Mucosa of rectum (tissue), 2 donors: Measurements from ENCODE around the gene CEP63.
"Not testable (repeated sequence)": the region's sequence is repeated elsewhere in the genome, so short reads cannot be mapped to it uniquely, and the experiment has no call there.

ENCODE experiments used
- H3K27ac ChIP-seq, 2 donors: one replicate each; pipeline ENCODE4 v1.7.0; 2013; ENCODE audit warnings: inconsistent platforms in 2 of 2, low read depth in 2 of 2, low read length in 2 of 2
- H3K27me3 ChIP-seq, 2 donors: one replicate each; pipeline ENCODE4 v1.7.0; 2013; ENCODE audit warnings: low read length in 2 of 2; ENCODE audit not compliant: control insufficient read depth in 2 of 2, insufficient read depth in 2 of 2
- H3K36me3 ChIP-seq, 2 donors: one replicate each; pipeline ENCODE4 v1.7.0; 2013; ENCODE audit warnings: low read length in 2 of 2; ENCODE audit not compliant: control insufficient read depth in 2 of 2, insufficient read depth in 2 of 2
- H3K4me1 ChIP-seq, 2 donors: one replicate each; pipeline ENCODE4 v1.7.0; 2013; ENCODE audit warnings: low read length in 2 of 2, mild to moderate bottlenecking in 1 of 2; ENCODE audit not compliant: control insufficient read depth in 2 of 2, insufficient read depth in 2 of 2
- H3K4me3 ChIP-seq, 2 donors: one replicate each; pipeline ENCODE4 v1.7.0; 2013; ENCODE audit warnings: low read length in 2 of 2
- H3K9ac ChIP-seq, 2 donors: one replicate each; pipeline ENCODE4 v1.7.0; 2013; ENCODE audit warnings: low read length in 2 of 2, low read depth in 1 of 2, mild to moderate bottlenecking in 1 of 2
- H3K9me3 ChIP-seq, 2 donors: one replicate each; pipeline ENCODE4 v1.7.0; 2013; ENCODE audit warnings: low read length in 2 of 2; ENCODE audit not compliant: control insufficient read depth in 2 of 2
- donor health status: healthy.
- donor health status: Normal muscosa, but diverticular disease.

Gene CEP63

GRCh38 chr3:134592806-134593205, 106.9 kb downstream of the CEP63 start:
- no peaks in the 10 kb centered on the region for H3K9me3 ChIP-seq
- H3K4me3 ChIP-seq, result no peak overlapping the region
- H3K9ac ChIP-seq, result no peak overlapping the region
- H3K36me3 ChIP-seq, result no peaks in the 10 kb centered on the region
- no peaks in the 10 kb centered on the region for H3K4me1 ChIP-seq
- no peak overlapping the region for H3K27ac ChIP-seq
- no peaks in the 10 kb centered on the region for H3K27me3 ChIP-seq

DNA sequence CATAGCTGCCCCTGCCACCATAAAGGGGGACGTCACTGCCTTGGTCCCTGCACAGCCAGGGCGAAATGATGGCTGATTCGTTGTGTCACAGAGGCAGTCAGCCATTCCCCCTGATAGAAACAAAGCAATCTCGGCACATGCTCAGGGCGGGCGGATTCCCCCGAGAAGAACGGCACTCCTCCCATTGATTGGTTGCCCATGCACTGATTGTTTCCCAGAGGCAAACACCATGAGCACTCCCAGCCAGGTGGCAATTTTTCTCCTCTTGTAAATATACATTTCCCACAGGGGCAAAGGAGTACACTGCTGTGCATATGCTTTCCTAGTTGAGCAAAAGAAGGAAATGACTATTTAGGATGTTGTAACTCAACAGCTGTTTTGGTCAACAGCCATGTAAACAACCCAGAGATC, 108.5 kb downstream of the CEP63 start:
- H3K27me3 ChIP-seq, result no peaks in the 10 kb centered on the region

GRCh38 chr3:134594986-134595385, 109.1 kb downstream of the CEP63 start:
- not testable (repeated sequence) for H3K4me1 ChIP-seq, H3K36me3 ChIP-seq, H3K27ac ChIP-seq, H3K9ac ChIP-seq, H3K4me3 ChIP-seq, H3K27me3 ChIP-seq, H3K9me3 ChIP-seq

More for the DNA sequence above, 108.5 kb downstream of the CEP63 start:
- Histone ChIP-seq H3K4me3 (no peak overlapping the region), H3K9ac (no peak overlapping the region), H3K36me3 (no peaks in the 10 kb centered on the region), H3K27ac (no peak overlapping the region), H3K4me1 (no peaks in the 10 kb centered on the region), H3K9me3 (no peaks in the 10 kb centered on the region)

GRCh38 chr3:134597390-134597970, 111.6 kb downstream of the CEP63 start:
- Histone ChIP-seq H3K9ac (no peak overlapping the region), H3K4me1 (peaks cover 0 to 3% of the 10 kb centered on the region in 2 donors), H3K27me3 (peaks cover 3 to 5% of the 10 kb centered on the region in 2 donors), H3K36me3 (no peaks in the 10 kb centered on the region), H3K27ac (no peak overlapping the region), H3K9me3 (no peaks in the 10 kb centered on the region), H3K4me3 (no peak overlapping the region)

DNA sequence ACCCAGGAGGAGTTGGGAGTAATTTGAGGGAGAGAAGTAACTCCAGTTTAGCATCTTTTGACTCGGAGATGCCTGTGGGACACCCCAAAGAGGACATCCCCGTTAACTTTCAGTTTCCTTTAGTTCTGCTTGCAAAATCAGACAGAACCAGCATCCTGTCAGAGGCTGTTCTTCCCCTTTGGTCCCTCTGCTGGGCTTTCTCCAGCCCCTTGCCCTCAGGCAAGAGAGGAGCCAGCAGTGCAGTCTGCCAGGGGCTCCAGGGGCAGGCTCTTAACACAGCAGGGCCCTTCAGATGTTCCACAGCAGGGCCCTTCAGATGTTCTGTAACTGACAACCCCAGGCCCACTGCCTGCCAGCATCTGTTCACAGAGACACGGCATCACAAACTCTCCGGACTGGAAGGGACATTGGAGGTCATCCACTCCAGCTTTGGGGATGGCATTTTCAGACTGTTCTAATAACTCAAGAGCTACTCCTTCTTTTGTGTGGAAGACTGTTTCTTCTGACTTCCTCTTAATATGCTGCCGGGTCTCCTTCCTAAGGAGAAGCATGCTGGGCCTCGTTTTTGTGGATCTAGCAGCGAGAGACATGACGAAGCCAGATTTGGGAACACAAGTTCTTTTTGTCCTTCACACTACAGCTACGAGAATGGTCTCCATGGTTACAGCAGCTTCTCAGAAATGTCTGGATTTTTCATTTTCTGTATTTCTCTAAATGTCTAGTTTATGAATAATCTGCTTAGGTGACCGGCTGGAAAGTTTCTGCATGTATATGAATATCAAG, 113.1 kb downstream of the CEP63 start:
- Histone ChIP-seq H3K9ac (no peak overlapping the region), H3K4me1 (peaks cover 0 to 3% of the 10 kb centered on the region in 2 donors), H3K4me3 (no peak overlapping the region), H3K9me3 (no peaks in the 10 kb centered on the region), H3K27ac (no peak overlapping the region), H3K27me3 (peaks cover 3 to 5% of the 10 kb centered on the region in 2 donors), H3K36me3 (no peaks in the 10 kb centered on the region)

DNA sequence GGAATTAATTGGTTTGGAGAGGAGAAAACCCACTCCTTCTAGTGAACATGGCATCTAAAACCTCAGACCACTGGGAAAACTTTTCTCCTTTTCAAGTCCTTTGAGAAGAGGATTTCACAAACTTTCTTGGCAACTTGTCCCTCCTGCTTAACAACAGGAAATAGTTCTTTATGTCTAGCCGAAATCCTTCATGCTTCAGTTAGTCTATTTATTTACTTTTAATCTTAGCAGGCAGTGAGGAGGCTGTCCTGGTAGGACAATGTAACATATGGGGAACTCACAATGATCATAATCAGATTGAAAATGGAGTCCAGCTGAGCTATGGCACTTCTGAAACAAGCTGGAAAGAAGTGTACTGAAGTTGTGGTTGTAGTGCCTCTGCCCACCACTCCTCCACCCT, 114.3 kb downstream of the CEP63 start:
- Histone ChIP-seq H3K4me3 (no peak overlapping the region), H3K27me3 (peaks cover 3 to 5% of the 10 kb centered on the region in 2 donors), H3K4me1 (peaks cover 0 to 3% of the 10 kb centered on the region in 2 donors), H3K9me3 (no peaks in the 10 kb centered on the region), H3K9ac (no peak overlapping the region), H3K27ac (no peak overlapping the region), H3K36me3 (no peaks in the 10 kb centered on the region)

DNA sequence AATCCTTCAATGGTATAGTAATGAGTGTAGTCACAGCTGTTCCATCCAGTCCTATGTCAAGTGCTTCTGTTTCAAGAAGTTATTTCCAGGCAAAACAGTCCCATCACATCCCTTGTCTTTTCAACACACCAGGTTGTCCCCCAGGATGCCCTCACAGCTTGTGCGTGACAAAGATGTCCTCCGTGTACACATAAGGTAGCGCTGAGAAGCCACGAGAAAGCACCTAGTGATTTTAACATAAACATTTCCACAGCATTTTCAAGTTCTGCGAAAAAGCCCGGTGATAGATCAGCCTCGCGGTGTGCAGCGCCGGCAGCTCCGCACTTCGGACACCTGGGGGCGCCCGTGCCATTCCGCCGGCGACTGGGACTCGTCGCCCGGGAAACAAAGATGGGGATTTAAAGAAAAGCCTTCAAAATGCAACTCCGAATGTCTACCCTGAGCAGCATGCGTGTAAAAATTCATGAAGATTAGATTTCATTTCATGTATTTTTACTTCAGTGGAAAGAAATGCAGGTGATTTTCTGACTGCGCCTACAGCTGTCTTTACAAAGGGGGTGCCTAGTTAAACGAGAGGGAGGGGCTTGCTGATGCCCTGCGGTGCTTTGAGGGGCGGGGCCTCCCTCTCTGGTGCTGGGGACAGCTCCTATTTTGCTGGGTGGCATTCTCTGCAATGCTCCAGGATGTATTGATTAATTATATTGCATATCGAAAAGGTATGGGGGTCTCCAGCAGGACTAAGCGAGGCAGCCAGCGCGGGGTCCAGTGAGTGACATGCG, 115.0 kb downstream of the CEP63 start:
- H3K27ac ChIP-seq, result no peak overlapping the region
- no peak overlapping the region for H3K9ac ChIP-seq
- H3K4me1 ChIP-seq, result peaks cover 0 to 3% of the 10 kb centered on the region in 2 donors
- no peaks in the 10 kb centered on the region for H3K36me3 ChIP-seq
- H3K4me3 ChIP-seq, result no peak overlapping the region
- no peaks in the 10 kb centered on the region for H3K9me3 ChIP-seq
- H3K27me3 ChIP-seq, result peaks cover 3 to 5% of the 10 kb centered on the region in 2 donors

DNA sequence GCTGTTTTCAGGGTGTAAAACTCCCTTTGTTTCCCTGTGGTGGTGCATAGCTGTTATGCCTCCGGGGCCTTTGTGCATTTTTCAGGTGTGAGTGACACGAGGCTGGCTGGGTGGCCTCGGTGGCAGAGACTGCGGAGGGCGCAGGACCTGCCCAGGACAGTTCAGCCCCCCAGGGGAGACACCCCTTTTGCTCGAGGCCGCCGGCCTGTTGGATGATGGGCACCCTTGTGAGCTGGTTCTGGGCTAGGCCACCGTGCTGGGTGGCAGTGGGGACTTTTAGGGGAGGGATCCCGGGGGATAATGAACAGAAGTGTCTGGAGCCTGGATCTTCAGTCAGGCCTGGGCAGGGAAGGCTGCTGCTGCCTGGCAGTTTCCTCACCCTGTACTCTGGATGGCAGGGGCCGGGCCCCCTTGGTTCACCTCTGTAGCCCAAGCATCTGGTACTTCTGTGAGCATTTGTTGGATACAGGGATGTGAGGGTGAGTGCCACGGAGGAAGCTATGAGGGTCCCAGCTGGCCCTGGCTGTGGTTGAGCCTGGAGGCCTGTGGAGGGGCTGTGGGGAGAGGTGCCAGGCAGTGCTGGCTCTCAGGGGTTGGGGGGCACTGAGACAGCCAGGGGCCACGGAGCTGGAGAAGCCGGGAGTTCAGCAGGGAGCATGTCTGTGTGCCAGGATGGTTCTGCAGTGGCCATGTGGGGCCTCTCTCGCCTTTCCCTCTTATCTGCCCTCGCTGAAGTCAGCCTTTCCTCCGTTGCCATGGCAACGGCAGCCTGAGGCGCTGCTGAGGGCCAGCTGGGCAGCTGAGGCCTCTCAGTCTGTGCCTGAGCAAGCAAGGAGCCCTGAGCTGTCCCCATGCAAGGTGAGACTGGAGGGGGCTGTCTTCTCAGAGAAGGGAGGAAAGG, 115.9 kb downstream of the CEP63 start:
- H3K4me1 ChIP-seq, result peaks cover 0 to 3% of the 10 kb centered on the region in 2 donors
- H3K27me3 ChIP-seq, result peaks cover 3 to 5% of the 10 kb centered on the region in 2 donors
- no peak overlapping the region for H3K27ac ChIP-seq
- no peaks in the 10 kb centered on the region for H3K9me3 ChIP-seq
- H3K4me3 ChIP-seq, result no peak overlapping the region
- no peak overlapping the region for H3K9ac ChIP-seq
- no peaks in the 10 kb centered on the region for H3K36me3 ChIP-seq

DNA sequence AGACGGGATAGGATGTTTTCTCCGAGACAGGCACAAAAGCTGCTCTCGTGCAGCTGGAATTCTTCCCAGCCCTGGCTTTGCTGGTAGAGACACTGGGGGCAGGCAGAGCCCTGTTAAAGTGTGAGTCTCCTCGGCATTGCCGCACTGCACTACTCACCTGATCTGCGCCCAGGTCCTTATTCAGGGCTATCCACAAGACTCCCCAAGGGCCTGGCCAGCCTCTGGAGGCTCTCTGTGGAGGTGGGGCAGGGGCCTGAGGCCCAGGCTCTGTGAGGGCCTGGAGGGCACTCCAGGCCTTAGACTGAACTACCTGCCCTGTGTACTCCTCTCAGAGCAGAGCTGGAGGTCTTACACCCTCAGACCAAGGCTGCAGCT, 116.6 kb downstream of the CEP63 start:
- Histone ChIP-seq H3K27me3 (peaks cover 3 to 5% of the 10 kb centered on the region in 2 donors), H3K4me1 (peaks cover 0 to 3% of the 10 kb centered on the region in 2 donors), H3K4me3 (no peak overlapping the region), H3K36me3 (no peaks in the 10 kb centered on the region), H3K9ac (no peak overlapping the region), H3K9me3 (no peaks in the 10 kb centered on the region), H3K27ac (no peak overlapping the region)
